ENCODE measurements around the gene CRY1.

The CRY1 gene

DNA sequence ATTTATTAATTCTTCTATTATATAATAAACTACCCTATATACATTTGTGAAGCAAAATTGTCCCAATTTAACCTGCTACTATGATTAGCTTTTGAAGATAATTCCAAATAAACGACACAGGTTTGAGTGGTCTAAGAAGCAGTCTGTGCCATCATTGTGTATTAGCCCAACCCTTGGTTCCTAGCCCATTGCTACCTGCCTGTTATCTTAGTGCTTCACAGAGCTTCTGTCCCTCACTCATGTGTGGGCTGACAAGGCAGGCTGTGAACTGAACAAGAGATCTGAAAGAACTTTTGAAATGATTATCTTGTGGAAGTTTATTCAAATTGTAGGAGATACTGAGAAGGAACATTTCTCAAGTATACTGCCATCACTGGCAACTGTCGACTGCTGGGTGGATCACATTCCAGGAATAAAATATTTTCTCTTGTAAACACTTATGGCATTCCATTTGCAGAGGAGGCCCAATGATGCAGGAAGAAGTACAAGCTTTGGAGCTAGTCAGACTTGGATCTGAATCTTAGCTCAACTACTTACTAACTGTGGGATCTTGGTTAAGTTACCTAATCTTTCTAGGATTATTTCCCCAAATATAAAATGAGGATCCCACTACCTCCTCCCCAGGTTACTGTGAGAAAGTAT is 98.6 kb downstream of the CRY1 start:
- peaks cover 21 to 47% (median 35%) of the 10 kb centered on the region in 11 experiments; a peak in 21 of 22 replicates for H3K36me3 ChIP-seq
- H3K27ac ChIP-seq, result no peak overlapping the region
- H4K20me1 ChIP-seq, result no peaks in the 10 kb centered on the region
- no peak for TF ChIP-seq Cebpa-rat (IDR thresholded peaks at IDR 0.05)
- H3K9me3 ChIP-seq (replicated peaks in 1 of 11), result peaks cover 0 to 7% (median 4%) of the 10 kb centered on the region in 11 experiments; a peak in 4 of 22 replicates
- no peaks in the 10 kb centered on the region for H3K27me3 ChIP-seq
- H3K4me3 ChIP-seq, result no peak overlapping the region
- H3K9ac ChIP-seq, result no peak overlapping the region
- H3K4me2 ChIP-seq, result no peak overlapping the region
- no peaks in the 10 kb centered on the region for H3K4me1 ChIP-seq

DNA sequence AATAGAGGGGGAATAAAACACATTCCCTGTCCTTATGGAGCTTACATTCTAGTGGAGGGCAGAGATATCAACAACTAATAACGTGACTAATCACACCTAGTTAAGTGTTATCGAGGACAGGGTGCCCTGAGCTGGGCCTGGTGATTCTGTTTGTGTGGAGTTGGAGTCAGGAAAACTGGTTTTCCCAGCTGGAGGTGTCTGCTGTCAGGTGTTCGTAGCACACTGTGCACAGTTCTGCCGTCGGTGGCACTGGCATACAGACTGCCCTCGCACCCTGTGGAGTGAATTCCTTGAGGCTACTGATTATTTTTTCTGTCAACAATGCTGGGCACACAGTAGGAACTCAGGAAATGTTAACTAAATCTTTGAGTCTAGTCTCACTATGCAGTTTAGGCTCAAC is 105.5 kb downstream of the CRY1 start:
- H3K4me3 ChIP-seq, result no peak overlapping the region
- H3K9ac ChIP-seq, result no peak overlapping the region; a peak in 1 of 22 replicates
- peaks cover 11 to 24% (median 17%) of the 10 kb centered on the region in 11 experiments; a peak in 20 of 22 replicates for H3K36me3 ChIP-seq
- peaks cover 0 to 6% (median 0%) of the 10 kb centered on the region in 11 experiments; a peak in 2 of 22 replicates for H4K20me1 ChIP-seq
- H3K4me1 ChIP-seq, result peaks cover 11 to 23% (median 21%) of the 10 kb centered on the region in 10 experiments
- H3K4me2 ChIP-seq, result peak overlapping the region; percentile 80 to 92 (median 86); a peak in 16 of 22 replicates
- no peak for TF ChIP-seq Cebpa-rat (IDR thresholded peaks at IDR 0.05)
- H3K27me3 ChIP-seq, result no peaks in the 10 kb centered on the region
- H3K9me3 ChIP-seq (replicated peaks in 1 of 11), result peaks cover 0 to 14% (median 0%) of the 10 kb centered on the region in 11 experiments; a peak in 7 of 22 replicates
- no peak overlapping the region for H3K27ac ChIP-seq

DNA sequence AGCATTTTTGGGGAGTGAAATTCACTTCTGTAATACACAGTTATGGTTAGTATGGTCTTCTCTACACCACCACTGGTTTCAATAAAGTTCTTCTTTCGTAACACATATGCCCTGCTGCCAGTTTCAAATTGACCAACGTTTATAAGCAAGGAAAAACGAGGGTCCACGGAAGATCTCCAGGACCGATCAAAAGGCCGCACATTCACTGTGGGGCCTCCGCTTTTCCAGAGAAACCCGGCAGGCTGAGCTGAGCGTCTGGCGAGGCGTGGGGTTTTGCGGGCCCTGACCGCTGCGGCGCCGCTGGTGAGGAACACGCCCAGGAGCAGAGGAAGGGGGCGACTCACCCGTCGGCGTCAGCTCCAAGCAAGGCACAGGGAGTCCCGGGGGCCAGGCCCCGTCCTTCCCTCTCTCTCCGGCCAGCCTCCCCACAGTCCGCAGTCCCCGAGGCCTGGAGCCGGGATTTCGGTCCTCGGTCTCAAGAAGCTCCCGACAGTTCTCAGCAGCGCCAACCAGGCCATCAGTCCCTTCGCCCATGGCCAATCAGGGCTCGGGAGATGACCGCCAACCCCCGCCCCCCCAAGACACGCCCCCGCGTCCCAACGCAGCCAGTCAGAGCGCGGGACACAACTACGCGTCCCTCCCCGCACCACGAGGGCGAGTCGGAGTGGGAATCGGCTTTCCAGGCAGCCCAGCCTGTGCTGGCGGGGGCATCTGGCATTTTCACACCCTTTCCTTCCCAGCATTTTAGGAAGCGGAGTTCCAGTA is 106.5 kb downstream of the CRY1 start, which contains the start of gene MTERF2:
MTERF2 (minus strand) TSS at position 522 of the 765 bp plus-strand sequence. CDS start 8,432 bp downstream, outside the sequence.
- Histone ChIP-seq H3K9ac (peak within 1 kb of the TSS; percentile 78 to 88 (median 85)), H3K4me3 (peak within 1 kb of the TSS; percentile 63 to 81 (median 75)), H3K4me2 (peak within 1 kb of the TSS; percentile 80 to 92 (median 86)), H4K20me1 (peaks cover 0 to 6% (median 0%) of the 10 kb centered on the region in 11 experiments; a peak in 2 of 22 replicates), H3K27me3 (no peaks in the 10 kb centered on the region), H3K9me3 (replicated peaks in 1 of 11) (peaks cover 0 to 14% (median 0%) of the 10 kb centered on the region in 11 experiments; a peak in 7 of 22 replicates), H3K36me3 (peaks cover 11 to 21% (median 17%) of the 10 kb centered on the region in 11 experiments; a peak in 20 of 22 replicates), H3K4me1 (peaks cover 13 to 25% (median 22%) of the 10 kb centered on the region in 10 experiments), H3K27ac (peak within 1 kb of the TSS; percentile 56 to 84 (median 74); a peak in 21 of 22 replicates)
- no peak for TF ChIP-seq Cebpa-rat (IDR thresholded peaks at IDR 0.05)

DNA sequence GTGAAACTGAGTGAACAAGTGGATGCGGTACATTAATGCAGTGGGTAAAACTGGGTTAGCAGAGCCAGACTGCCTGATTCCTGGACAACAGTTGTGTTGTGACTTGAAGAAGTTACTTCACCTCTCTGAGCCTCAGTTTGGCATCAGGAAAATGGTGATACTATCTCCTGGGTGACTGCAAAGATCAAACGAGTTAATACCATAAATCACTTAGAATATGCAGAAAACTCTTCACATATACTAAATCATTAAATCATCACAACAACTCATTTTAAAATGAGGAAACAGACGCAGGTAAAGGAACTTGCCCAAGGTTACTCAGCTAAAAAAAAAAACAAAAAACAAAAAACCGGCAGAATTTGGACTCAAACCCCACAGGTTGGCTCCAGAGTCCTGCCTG is 107.2 kb downstream of the CRY1 start:
- peaks cover 14 to 27% (median 22%) of the 10 kb centered on the region in 10 experiments for H3K4me1 ChIP-seq
- no peak for TF ChIP-seq Cebpa-rat (IDR thresholded peaks at IDR 0.05)
- H3K9me3 ChIP-seq (replicated peaks in 1 of 11), result peaks cover 0 to 14% (median 0%) of the 10 kb centered on the region in 11 experiments; a peak in 7 of 22 replicates
- peak overlapping the region in 8 of 11 experiments; percentile 68 to 84 (median 76); a peak in 13 of 22 replicates for H3K27ac ChIP-seq
- H3K36me3 ChIP-seq, result peaks cover 11 to 21% (median 17%) of the 10 kb centered on the region in 11 experiments; a peak in 20 of 22 replicates
- peaks cover 0 to 6% (median 0%) of the 10 kb centered on the region in 11 experiments; a peak in 2 of 22 replicates for H4K20me1 ChIP-seq
- no peaks in the 10 kb centered on the region for H3K27me3 ChIP-seq
- H3K4me2 ChIP-seq, result peak overlapping the region; percentile 80 to 92 (median 86)
- peak overlapping the region; percentile 78 to 88 (median 85) for H3K9ac ChIP-seq
- peak overlapping the region; percentile 63 to 81 (median 75) for H3K4me3 ChIP-seq

DNA sequence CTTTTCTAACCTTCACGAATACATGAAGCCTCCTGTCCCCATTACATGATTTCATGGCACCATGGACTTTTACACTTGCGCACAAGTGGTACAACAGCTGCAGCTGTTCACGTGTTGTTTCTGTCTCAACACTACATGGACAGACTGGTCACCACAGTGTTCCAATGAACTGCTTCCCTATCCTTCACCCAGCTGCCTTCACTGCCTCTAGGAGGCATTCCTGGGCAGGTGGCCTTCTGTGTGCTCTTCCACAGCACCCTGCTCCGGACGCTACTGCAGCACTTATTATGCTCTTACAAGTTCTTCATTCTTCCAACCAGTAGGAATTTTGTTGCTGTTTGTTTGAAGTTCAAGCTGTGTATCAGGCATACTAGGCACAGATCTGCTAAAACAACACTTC is 107.9 kb downstream of the CRY1 start:
- H3K4me2 ChIP-seq, result peak overlapping the region; percentile 80 to 92 (median 86)
- peaks cover 14 to 27% (median 22%) of the 10 kb centered on the region in 10 experiments for H3K4me1 ChIP-seq
- H4K20me1 ChIP-seq, result peaks cover 0 to 6% (median 0%) of the 10 kb centered on the region in 11 experiments; a peak in 2 of 22 replicates
- H3K4me3 ChIP-seq, result 0 out of 20 replicates have a peak overlapping the region, but pooled peaks of 1 of the 10 experiments have one; percentile 79
- peaks cover 0 to 14% (median 0%) of the 10 kb centered on the region in 11 experiments; a peak in 7 of 22 replicates for H3K9me3 ChIP-seq (replicated peaks in 1 of 11)
- peaks cover 11 to 21% (median 17%) of the 10 kb centered on the region in 11 experiments; a peak in 20 of 22 replicates for H3K36me3 ChIP-seq
- no peak overlapping the region for H3K9ac ChIP-seq
- no peak for TF ChIP-seq Cebpa-rat (IDR thresholded peaks at IDR 0.05)
- no peak overlapping the region for H3K27ac ChIP-seq
- H3K27me3 ChIP-seq, result no peaks in the 10 kb centered on the region

DNA sequence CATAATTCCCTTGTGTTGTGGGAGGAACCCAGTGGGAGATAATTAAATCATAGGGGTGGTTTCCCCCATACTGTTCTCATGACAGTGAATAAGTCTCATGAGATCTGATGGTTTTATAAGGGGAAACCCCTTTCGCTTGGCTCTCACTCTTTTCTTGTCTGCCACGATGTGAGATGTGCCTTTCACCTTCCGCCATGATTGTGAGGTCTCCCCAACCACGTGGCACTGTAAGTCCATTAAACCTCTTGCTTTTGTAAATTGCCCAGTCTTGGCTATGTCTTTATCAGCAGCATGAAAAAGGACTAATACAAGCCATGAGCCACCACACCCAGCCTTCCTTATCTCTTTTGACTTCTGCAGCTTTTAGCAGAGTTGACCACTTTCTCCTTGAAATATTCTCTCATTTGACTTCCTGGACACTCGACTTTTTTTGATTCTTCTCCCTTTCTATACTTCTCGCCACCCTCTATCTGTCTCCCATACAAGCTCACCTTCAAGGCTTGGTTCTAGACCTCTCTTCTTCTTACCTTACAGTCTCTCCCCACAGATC is 108.7 kb downstream of the CRY1 start:
- H3K4me2 ChIP-seq, result peak overlapping the region in 4 of 11 experiments; percentile 82 to 86 (median 85); a peak in 3 of 22 replicates
- no peak overlapping the region for H3K4me3 ChIP-seq
- no peak overlapping the region for H3K27ac ChIP-seq
- peaks cover 0 to 6% (median 0%) of the 10 kb centered on the region in 11 experiments; a peak in 2 of 22 replicates for H4K20me1 ChIP-seq
- H3K27me3 ChIP-seq, result no peaks in the 10 kb centered on the region
- no peak for TF ChIP-seq Cebpa-rat (IDR thresholded peaks at IDR 0.05)
- peaks cover 11 to 21% (median 17%) of the 10 kb centered on the region in 11 experiments; a peak in 20 of 22 replicates for H3K36me3 ChIP-seq
- peaks cover 14 to 27% (median 22%) of the 10 kb centered on the region in 10 experiments for H3K4me1 ChIP-seq
- H3K9me3 ChIP-seq (replicated peaks in 1 of 11), result peaks cover 0 to 14% (median 0%) of the 10 kb centered on the region in 11 experiments; a peak in 7 of 22 replicates
- H3K9ac ChIP-seq, result no peak overlapping the region

DNA sequence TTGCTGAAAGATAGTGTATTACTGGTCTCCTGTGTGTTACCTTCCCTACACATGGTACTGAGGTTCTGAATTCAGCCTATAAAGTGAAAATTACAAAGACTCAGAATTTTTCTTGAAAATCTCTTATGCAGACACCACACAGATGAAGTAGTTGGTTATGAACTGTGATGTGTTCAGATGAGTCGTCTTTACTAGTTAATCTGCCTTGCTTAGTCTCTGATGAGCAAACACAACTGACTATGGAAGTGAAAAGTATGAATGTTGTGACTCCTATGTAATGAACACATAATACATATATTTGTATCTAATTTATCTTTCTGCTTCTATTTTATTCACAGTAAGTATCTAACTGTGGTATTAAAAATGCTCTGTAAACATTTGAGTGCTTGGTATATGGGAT is 111.1 kb downstream of the CRY1 start:
- no peak overlapping the region for H3K9ac ChIP-seq
- no peak overlapping the region for H3K27ac ChIP-seq
- peaks cover 0 to 14% (median 0%) of the 10 kb centered on the region in 11 experiments; a peak in 7 of 22 replicates for H3K9me3 ChIP-seq (replicated peaks in 1 of 11)
- no peak overlapping the region for H3K4me3 ChIP-seq
- H3K27me3 ChIP-seq, result no peaks in the 10 kb centered on the region
- TF ChIP-seq Cebpa-rat (IDR thresholded peaks at IDR 0.05), result no peak
- H4K20me1 ChIP-seq, result peaks cover 0 to 6% (median 0%) of the 10 kb centered on the region in 11 experiments; a peak in 2 of 22 replicates
- H3K36me3 ChIP-seq, result peaks cover 16 to 40% (median 29%) of the 10 kb centered on the region in 11 experiments; a peak in 21 of 22 replicates
- H3K4me1 ChIP-seq, result peaks cover 14 to 23% (median 19%) of the 10 kb centered on the region in 10 experiments
- H3K4me2 ChIP-seq, result no peak overlapping the region

DNA sequence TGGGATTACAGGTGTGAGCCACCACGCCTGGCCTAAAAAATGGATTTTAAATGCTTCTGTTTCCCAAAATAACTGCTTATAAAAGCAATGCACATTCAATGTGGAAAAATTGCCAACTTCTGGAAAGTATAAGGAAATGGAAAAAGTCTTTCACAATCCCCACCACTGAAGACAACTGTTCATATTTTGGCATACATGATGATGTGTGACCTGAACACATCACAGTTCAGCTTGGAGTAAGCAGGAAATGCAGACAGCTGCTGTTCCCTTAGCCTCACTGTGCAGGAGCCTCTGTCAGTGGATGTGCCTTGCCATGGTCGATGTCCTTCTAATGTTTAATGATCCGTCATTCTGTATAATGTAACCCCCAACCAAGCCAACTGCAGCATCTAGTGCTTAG is 111.6 kb downstream of the CRY1 start:
- Histone ChIP-seq H3K4me2 (no peak overlapping the region), H3K9me3 (replicated peaks in 1 of 11) (peaks cover 0 to 14% (median 0%) of the 10 kb centered on the region in 11 experiments; a peak in 7 of 22 replicates), H4K20me1 (peaks cover 0 to 6% (median 0%) of the 10 kb centered on the region in 11 experiments; a peak in 2 of 22 replicates), H3K36me3 (peaks cover 16 to 44% (median 33%) of the 10 kb centered on the region in 11 experiments; a peak in 21 of 22 replicates), H3K27ac (no peak overlapping the region), H3K4me1 (peaks cover 14 to 23% (median 19%) of the 10 kb centered on the region in 10 experiments), H3K4me3 (no peak overlapping the region), H3K27me3 (no peaks in the 10 kb centered on the region), H3K9ac (no peak overlapping the region)
- no peak for TF ChIP-seq Cebpa-rat (IDR thresholded peaks at IDR 0.05)

Measured in BLaER1 treated with 17β-estradiol and CSF1 and Interleukin-3, amounts not matched to agents 10 nM and 100 nM (cell line).